ENCODE results near the gene ADAM19. TPM values are rescaled to one million over a fixed set of nuclear protein-coding genes. Genes with fewer than 3 reads are reported as not detected.

ADAM19 gene
- polyA plus RNA-seq, 3 donors, result 0.60 to 4.9 (median 2.5) TPM

- H3K27ac ChIP-seq (ENCODE audit: low read depth, low read length), result no peak overlapping the region
Measured at GRCh38 chr5:157509587-157509986, 66.0 kb downstream of the ADAM19 start.

DNA sequence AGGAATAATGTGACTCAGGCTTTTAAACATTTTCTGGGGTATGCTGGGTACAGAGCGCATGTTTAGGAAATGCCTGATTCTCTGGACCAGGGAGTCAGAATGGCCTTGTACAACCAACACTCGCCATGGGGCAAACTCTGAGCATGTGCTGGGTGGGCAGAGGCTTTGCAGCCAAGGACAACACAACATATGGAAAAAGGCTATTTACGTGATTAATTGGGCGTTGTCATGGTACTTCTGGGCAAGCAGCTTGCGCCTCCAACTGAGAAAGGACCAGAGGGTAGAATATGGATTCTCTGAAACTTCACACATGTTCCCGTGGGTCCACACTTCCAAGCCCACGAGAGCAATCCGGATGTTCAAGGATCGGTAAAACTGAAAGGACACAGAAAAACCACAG lies 66.5 kb downstream of the ADAM19 start:
- WGBS, 3 donors, result 92 to 95% (median 94%) methylated on average over 9 of the region's 9 CpGs
- no peak overlapping the region for H3K27ac ChIP-seq (ENCODE audit: low read depth, low read length)

GRCh38 chr5:157506981-157507780 lies 68.4 kb downstream of the ADAM19 start:
- 73 to 79% (median 75%) methylated on average over 14 of the region's 14 CpGs for WGBS, 3 donors
- no peak overlapping the region for H3K27ac ChIP-seq (ENCODE audit: low read depth, low read length)

- 67 to 73% (median 70%) methylated on average over 3 of the region's 3 CpGs for WGBS, 3 donors
- H3K27ac ChIP-seq (ENCODE audit: low read depth, low read length), result no peak overlapping the region
Measured at GRCh38 chr5:157506066-157506590, 69.4 kb downstream of the ADAM19 start.

GRCh38 chr5:157505496-157505895 lies 70.1 kb downstream of the ADAM19 start:
- WGBS, 3 donors, result 96 to 99% (median 98%) methylated on average over 6 of the region's 6 CpGs
- H3K27ac ChIP-seq (ENCODE audit: low read depth, low read length), result no peak overlapping the region

GRCh38 chr5:157504053-157504452 lies 71.5 kb downstream of the ADAM19 start:
- no peak overlapping the region for H3K27ac ChIP-seq (ENCODE audit: low read depth, low read length)
- 85 to 92% (median 88%) methylated on average over 8 of the region's 8 CpGs for WGBS, 3 donors

DNA sequence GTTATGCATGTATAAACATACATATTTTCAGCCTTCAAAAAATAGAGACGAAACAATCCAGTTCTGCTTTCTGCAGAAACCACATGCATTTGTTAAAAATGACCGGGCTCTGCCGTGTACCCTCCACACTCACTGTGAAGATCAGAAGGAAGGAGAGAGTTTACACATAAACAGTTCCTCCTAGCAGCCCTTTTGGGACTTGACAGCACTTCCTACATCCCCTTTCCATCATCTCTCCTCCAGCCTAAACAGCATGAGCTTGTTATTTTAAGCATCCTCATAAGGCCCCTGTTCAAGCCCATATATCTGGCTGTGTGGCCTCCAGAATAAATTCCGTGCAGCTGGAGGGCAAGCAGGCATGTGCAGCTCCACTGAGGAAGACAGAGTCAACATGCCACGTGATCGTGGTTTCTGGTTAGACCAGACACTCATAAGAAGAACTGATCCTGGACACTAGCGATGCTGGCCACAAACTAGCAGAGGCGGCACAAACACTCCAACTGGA lies 73.4 kb downstream of the ADAM19 start:
- WGBS, 3 donors, result 54 to 88% (median 67%) methylated on average over 8 of the region's 8 CpGs
- H3K27ac ChIP-seq (ENCODE audit: low read depth, low read length), result no peak overlapping the region

DNA sequence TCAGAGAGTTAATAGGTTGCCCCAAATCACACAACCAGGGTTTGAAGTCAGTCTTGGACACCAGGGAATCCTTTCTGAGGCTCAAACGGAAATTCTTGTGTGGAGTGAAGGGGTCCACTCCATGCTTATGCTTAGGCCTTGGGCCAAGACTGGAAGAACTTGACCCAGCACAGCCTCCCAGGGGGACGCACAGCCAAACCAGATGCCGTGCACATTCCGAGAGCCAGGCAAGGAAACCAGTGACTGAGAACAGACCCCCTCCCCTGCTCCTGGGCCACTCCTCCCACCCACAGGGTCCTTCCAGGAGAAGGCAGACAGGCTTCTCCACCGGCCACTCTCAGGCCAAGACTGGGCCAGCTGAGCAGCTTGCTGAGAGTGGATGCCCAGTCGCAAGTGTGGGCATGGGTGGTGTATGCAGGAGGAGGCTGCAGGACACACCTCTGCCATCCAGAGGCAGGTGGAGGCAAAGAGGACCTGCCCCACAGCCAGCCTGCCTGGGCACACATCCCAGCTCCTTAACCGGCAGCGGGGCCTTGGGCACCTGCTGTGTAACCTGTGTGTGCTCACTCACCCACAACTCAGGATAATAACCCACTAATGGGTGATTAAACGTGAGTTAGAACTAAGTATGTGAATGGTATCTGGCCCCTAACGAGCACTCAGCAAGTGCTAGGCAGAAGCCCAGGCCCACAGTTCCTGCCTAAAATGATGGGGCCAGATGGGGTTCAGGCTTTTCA lies 77.5 kb downstream of the ADAM19 start:
- H3K27ac ChIP-seq (ENCODE audit: low read depth, low read length), result no peak overlapping the region
- 75 to 85% (median 77%) methylated on average over 10 of the region's 10 CpGs for WGBS, 3 donors

- WGBS, 3 donors, result 79 to 94% (median 92%) methylated on average over 8 of the region's 8 CpGs
Measured at GRCh38 chr5:157496864-157497263, 78.7 kb downstream of the ADAM19 start.

GRCh38 chr5:157494178-157494832 lies 81.3 kb downstream of the ADAM19 start:
- 64 to 86% (median 67%) methylated on average over 5 of the region's 5 CpGs for WGBS, 3 donors

More at GRCh38 chr5:157496864-157497263, 78.7 kb downstream of the ADAM19 start:
- H3K27ac ChIP-seq (ENCODE audit: low read depth, low read length), result no peak overlapping the region

GRCh38 chr5:157492886-157493285 lies 82.7 kb downstream of the ADAM19 start:
- WGBS, 3 donors, result 93 to 94% (median 93%) methylated on average over 8 to 9 of the region's 9 CpGs
- no peak overlapping the region for H3K27ac ChIP-seq (ENCODE audit: low read depth, low read length)

More at GRCh38 chr5:157494178-157494832, 81.3 kb downstream of the ADAM19 start:
- H3K27ac ChIP-seq (ENCODE audit: low read depth, low read length), result no peak overlapping the region

DNA sequence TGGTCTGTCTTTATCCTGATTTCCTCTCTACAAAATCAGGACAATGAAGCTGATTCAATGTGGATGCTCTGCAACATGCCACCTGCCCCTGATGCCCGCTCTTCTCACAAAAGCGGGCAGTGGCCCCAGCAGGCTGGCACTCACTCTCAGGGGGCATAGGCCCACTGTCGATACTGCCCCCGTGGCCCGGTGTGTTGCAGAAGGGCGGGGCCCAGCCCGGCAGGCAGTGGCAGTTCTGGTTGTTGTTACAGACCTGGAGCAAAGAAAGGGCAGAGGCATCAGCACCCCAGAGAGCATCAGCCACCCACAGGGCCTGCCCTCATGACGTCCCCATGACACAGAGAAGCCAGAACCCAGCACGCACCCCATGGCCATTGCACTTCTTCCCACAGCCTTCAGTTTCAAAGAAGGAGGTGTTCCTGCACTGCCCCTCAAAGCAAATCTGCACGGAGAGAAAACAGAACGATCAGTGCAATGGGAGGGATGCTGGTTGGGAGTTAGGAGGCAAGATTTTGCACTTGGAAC lies 84.0 kb downstream of the ADAM19 start:
- WGBS, 3 donors, result 90 to 94% (median 92%) methylated on average over 11 of the region's 11 CpGs
- no peak overlapping the region for H3K27ac ChIP-seq (ENCODE audit: low read depth, low read length)

DNA sequence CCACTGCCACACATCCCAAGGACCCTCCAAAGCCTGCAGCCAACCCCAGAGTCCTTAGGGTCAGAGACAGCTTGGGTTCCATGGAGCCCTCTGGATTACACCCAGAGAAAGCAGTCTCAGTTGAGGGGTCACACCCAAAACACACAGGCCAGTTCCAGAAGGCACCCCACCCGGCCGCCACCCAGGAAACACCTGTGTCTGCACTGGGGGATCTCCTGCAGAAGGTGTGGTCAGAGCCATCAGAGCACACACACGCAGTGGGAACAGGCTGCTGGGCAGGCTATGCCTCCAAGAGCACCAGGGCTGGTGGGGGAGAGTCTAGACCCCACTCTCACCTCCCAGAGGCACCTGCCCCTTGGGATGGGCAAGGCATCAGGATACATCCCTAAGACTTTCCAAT lies 88.2 kb downstream of the ADAM19 start:
- H3K27ac ChIP-seq (ENCODE audit: low read depth, low read length), result no peak overlapping the region
- 83 to 88% (median 85%) methylated on average over 3 of the region's 3 CpGs for WGBS, 3 donors

- no peak overlapping the region for H3K27ac ChIP-seq (ENCODE audit: low read depth, low read length)
- 23 to 85% (median 77%) methylated on average over 3 of the region's 3 CpGs for WGBS, 3 donors
Measured at GRCh38 chr5:157486861-157487260, 88.7 kb downstream of the ADAM19 start.

GRCh38 chr5:157486221-157486681 lies 89.3 kb downstream of the ADAM19 start:
- H3K27ac ChIP-seq (ENCODE audit: low read depth, low read length), result no peak overlapping the region
- WGBS, 3 donors, result 74 to 86% (median 83%) methylated on average over 8 of the region's 8 CpGs

DNA sequence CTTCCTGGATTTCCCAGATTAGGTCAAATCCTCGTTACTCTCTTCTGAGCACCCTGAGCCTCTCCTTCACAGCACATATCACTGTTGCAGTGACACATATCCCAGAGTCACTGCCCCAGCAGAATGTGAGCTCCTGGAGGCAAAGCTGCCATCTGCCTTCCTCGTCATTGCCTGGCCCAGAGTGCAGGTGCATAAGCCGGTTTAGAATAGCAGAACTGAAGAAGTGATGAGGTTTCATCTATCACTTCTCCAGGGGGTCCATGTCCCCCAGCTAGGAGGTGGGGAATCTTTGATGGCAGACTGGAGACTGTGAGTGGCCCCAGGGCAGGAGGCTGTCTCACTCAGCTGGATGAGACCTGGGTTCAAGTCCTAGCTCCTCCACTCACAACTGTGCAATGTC lies 89.8 kb downstream of the ADAM19 start:
- WGBS, 3 donors, result 93 to 99% (median 96%) methylated on average over 3 of the region's 3 CpGs
- no peak overlapping the region for H3K27ac ChIP-seq (ENCODE audit: low read depth, low read length)

DNA sequence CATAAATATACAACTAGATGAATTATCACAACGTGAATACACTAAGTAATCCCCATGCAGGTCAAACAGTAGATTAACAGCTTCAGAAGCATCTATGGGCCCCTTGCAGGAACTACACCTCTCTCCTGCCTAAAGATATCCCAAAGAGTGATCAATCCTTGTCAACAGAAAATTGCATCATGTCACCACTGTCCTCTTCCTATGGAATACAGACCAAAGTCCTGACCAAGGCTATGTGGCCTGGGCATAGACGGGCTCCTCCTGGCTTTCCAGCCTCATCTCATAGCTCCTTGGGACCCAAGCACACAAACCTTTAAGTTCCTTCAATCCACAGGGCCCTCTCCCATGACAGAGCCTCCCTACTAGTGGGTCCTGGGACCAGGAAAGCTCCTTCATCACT lies 90.2 kb downstream of the ADAM19 start:
- H3K27ac ChIP-seq (ENCODE audit: low read depth, low read length), result no peak overlapping the region
- WGBS, 3 donors, result 91 to 93% (median 93%) methylated on average over 2 of the region's 2 CpGs

GRCh38 chr5:157484768-157485167 lies 90.8 kb downstream of the ADAM19 start:
- WGBS, 3 donors, result 46 to 88% (median 46%) methylated on average over 5 of the region's 5 CpGs
- no peak overlapping the region for H3K27ac ChIP-seq (ENCODE audit: low read depth, low read length)
